B cell (primary cell): Measurements from ENCODE around the gene RTN4. TPM values are rescaled to one million over a fixed set of nuclear protein-coding genes. Genes with fewer than 3 reads are reported as not detected.

Experiments
- ATAC-seq: fragments of 200-7000 bp; cut with Tn5 transposase; one replicate; pipeline ENCODE4 v1.10.0; 2021; ENCODE audit warnings: low read depth, mild to moderate bottlenecking, moderate number of reproducible peaks, moderate library complexity
- CTCF ChIA-PET: fragments of 350-600 bp; sonication (Branson Sonifier 250); formaldehyde crosslinking; loops from one replicate; lab custom pipeline; 2021; ENCODE audit warnings: antibody characterized with exemption, inconsistent platforms; lab: Charles Lee
- POLR2A ChIA-PET: fragments of 350-600 bp; sonication (Branson Sonifier 250); formaldehyde crosslinking; loops from one replicate; lab custom pipeline; 2021; ENCODE audit warnings: antibody characterized with exemption; lab: Charles Lee
- DNase-seq: peaks from one replicate; pipeline ENCODE4 v3.0.0; 2013
- H2AFZ ChIP-seq: 2 replicates; pipeline ENCODE4 v1.6.1; 2012; ENCODE audit warnings: mild to moderate bottlenecking, low read depth, low read length; ENCODE audit not compliant: insufficient read depth, poor library complexity, severe bottlenecking
- H3K27ac ChIP-seq, 2 donors: 1 replicate in 1 of 2; 2 replicates in 1 of 2; pipeline ENCODE4 v1.5.1; 2012 to 2013; ENCODE audit warnings: low read length in 2 of 2, mild to moderate bottlenecking in 2 of 2, moderate library complexity in 1 of 2
- H3K27me3 ChIP-seq, 4 experiments: fragments of 200-600 bp in 1 of 4; sonication (generic) in 1 of 4; replicated peaks in 1 of 4; 1 replicate in 2 of 4; 2 replicates in 2 of 4; pipeline versions ENCODE4 v1.6.1 to v1.7.0; 2013 to 2016; ENCODE audit warnings: low read length in 3 of 4, mild to moderate bottlenecking in 2 of 4, mixed read lengths in 1 of 4, moderate library complexity in 1 of 4; ENCODE audit not compliant: insufficient read depth in 4 of 4, control insufficient read depth in 3 of 4; ENCODE audit errors: control extremely low read depth in 1 of 4
- H3K36me3 ChIP-seq, 2 experiments: replicated peaks in 1 of 2; 1 replicate in 1 of 2; 2 replicates in 1 of 2; pipeline versions ENCODE4 v1.6.1 to v1.7.1; 2013; ENCODE audit warnings: low read length in 1 of 2; ENCODE audit not compliant: insufficient read depth in 2 of 2, control insufficient read depth in 1 of 2; ENCODE audit errors: control extremely low read depth in 1 of 2, extremely low read depth in 1 of 2
- H3K4me1 ChIP-seq, 2 donors: fragments of 200-600 bp in 1 of 2; sonication (generic) in 1 of 2; 1 replicate in 1 of 2; 2 replicates in 1 of 2; pipeline versions ENCODE4 v1.5.1 to v1.6.1; 2013 to 2017; ENCODE audit warnings: low read length in 2 of 2; ENCODE audit not compliant: control insufficient read depth in 2 of 2, insufficient read depth in 2 of 2
- H3K4me2 ChIP-seq: replicated peaks from 2 replicates; pipeline ENCODE3; 2012; ENCODE audit warnings: mild to moderate bottlenecking, low read depth, low read length; ENCODE audit not compliant: poor library complexity, severe bottlenecking
- H3K4me3 ChIP-seq, 5 experiments: fragments of 200-600 bp in 1 of 5; sonication (generic) in 1 of 5; 1 replicate in 3 of 5; 2 replicates in 2 of 5; pipeline versions ENCODE4 v1.5.1 to v1.7.0; 2011 to 2016; ENCODE audit warnings: low read length in 4 of 5, mild to moderate bottlenecking in 4 of 5, low read depth in 2 of 5, control low read depth in 1 of 5, moderate library complexity in 1 of 5; ENCODE audit not compliant: insufficient read depth in 1 of 5; ENCODE audit errors: control extremely low read depth in 1 of 5, extremely low read depth in 1 of 5
- H3K79me2 ChIP-seq: fragments of 200-600 bp; sonication (generic); one replicate; pipeline ENCODE4 v1.6.0; 2016; ENCODE audit warnings: low read length; ENCODE audit not compliant: control insufficient read depth, insufficient read depth
- H3K9ac ChIP-seq: fragments of 200-600 bp; sonication (generic); 2 replicates; pipeline ENCODE4 v1.6.1; 2017; ENCODE audit warnings: mild to moderate bottlenecking, low read length, moderate library complexity
- H3K9me3 ChIP-seq, 3 donors: one replicate each; pipeline versions ENCODE4 v1.6.1 to v1.7.1; 2013; ENCODE audit warnings: low read length in 2 of 3; ENCODE audit not compliant: control insufficient read depth in 2 of 3, insufficient read depth in 1 of 3; ENCODE audit errors: control extremely low read depth in 1 of 3
- H4K20me1 ChIP-seq: 2 replicates; pipeline ENCODE4 v1.6.0; 2012; ENCODE audit warnings: mild to moderate bottlenecking, low read length; ENCODE audit not compliant: insufficient read depth, control insufficient read depth, poor library complexity, severe bottlenecking
- H3K27ac Mint-ChIP-seq: one replicate; pipeline ENCODE4 v1.8.0; 2021; ENCODE audit warnings: mixed read lengths
- H3K27me3 Mint-ChIP-seq: one replicate; pipeline ENCODE4 v1.8.0; 2021; ENCODE audit warnings: mixed read lengths
- H3K4me1 Mint-ChIP-seq: one replicate; pipeline ENCODE4 v1.8.0; 2021; ENCODE audit warnings: mixed read lengths
- H3K4me3 Mint-ChIP-seq: one replicate; pipeline ENCODE4 v1.8.0; 2021; ENCODE audit warnings: mixed read lengths
- H3K9me3 Mint-ChIP-seq: one replicate; pipeline ENCODE4 v1.8.0; 2022; ENCODE audit warnings: mixed read lengths; ENCODE audit not compliant: insufficient read depth
- CTCF ChIP-seq: fragments of 200-600 bp; IDR thresholded peaks from one replicate; pipeline ENCODE4 v1.8.0; 2022; ENCODE audit warnings: antibody characterized with exemption, mild to moderate bottlenecking
- EZH2 ChIP-seq: IDR thresholded peaks from 2 replicates; pipeline ENCODE4 v1.6.1; 2012; ENCODE audit warnings: borderline replicate concordance, low read depth, mild to moderate bottlenecking, moderate library complexity, low read length; ENCODE audit not compliant: insufficient read depth, poor library complexity, severe bottlenecking
- WGBS: methylation state at CpG from one replicate; pipeline ENCODE4 v1.1.5; 2013; ENCODE audit warnings: missing lambda C conversion rate; ENCODE audit not compliant: insufficient coverage; 5-methylcytosine and 5-hydroxymethylcytosine counted together
- intact Hi-C: fragments of 100-400 bp; cut with micrococcal nuclease; formaldehyde crosslinking; loops from one replicate; pipeline ENCODE4 v1.10.0; 2022
- polyA plus RNA-seq: library from polyadenylated mRNA; depleted of rRNA; stranded (reverse); fragments of >200 nt; gene quantifications from 2 replicates; pipeline ENCODE4 v1.2.3, GENCODE V29; 2012
- total RNA-seq, 2 donors: library from RNA; stranded (reverse); fragments of 120-200 nt in 1 of 2; gene quantifications; 1 replicate in 1 of 2; 2 replicates in 1 of 2; pipeline versions ENCODE4 v1.2.3 to v1.2.4, GENCODE V29; 2013 to 2022

Gene RTN4
- total and polyA plus RNA-seq, 2 donors (not counting 1 experiment from before 2014, with no cell fraction given) = 30.8 to 65.9 TPM

GRCh38 chr2:55062754-55063153 is 12.5 kb upstream of the RTN4 start:
- no peaks in the 10 kb centered on the region for H3K36me3 ChIP-seq
- no peak overlapping the region for H3K4me3 Mint-ChIP-seq
- H3K4me1 ChIP-seq = no peaks in the 10 kb centered on the region
- intact Hi-C loops = no loop called here
- POLR2A ChIA-PET = no interaction called here
- H3K27ac ChIP-seq = no peak overlapping the region
- H2AFZ ChIP-seq = no peak overlapping the region
- H3K27ac Mint-ChIP-seq = no peak overlapping the region
- TF ChIP-seq EZH2 (no peak), CTCF (no peak)
- no peaks in the 10 kb centered on the region for H3K27me3 ChIP-seq
- H3K4me1 Mint-ChIP-seq = no peaks in the 10 kb centered on the region
- no peak overlapping the region for H3K4me3 ChIP-seq
- no peaks in the 10 kb centered on the region for H3K27me3 Mint-ChIP-seq
- CTCF ChIA-PET = no interaction called here
- WGBS = no CpG with 5 or more reads among the region's 1 CpG
- no peaks in the 10 kb centered on the region for H3K9me3 Mint-ChIP-seq
- no peak overlapping the region for H3K9ac ChIP-seq
- H3K9me3 ChIP-seq = no peaks in the 10 kb centered on the region
- no peak for ATAC-seq
- H3K79me2 ChIP-seq = no peaks in the 10 kb centered on the region
- no peak overlapping the region for H3K4me2 ChIP-seq
- no peaks in the 10 kb centered on the region for H4K20me1 ChIP-seq
- no peak for DNase-seq

GRCh38 chr2:55061523-55062344 is 11.5 kb upstream of the RTN4 start:
- no peak overlapping the region for H3K27ac Mint-ChIP-seq
- CTCF ChIA-PET = interaction anchor here (0.8 kb wide), 1 partner anchor 13 kb away, joined by 4 read pairs; no protein-coding TSS in a partner anchor
- no peak for ATAC-seq
- WGBS = 96% methylated on average over 25 of the region's 25 CpGs
- no peak for DNase-seq
- no peaks in the 10 kb centered on the region for H3K9me3 Mint-ChIP-seq
- intact Hi-C loops = no loop called here
- H3K9me3 ChIP-seq = no peaks in the 10 kb centered on the region
- no peak overlapping the region for H3K9ac ChIP-seq
- H3K36me3 ChIP-seq = no peaks in the 10 kb centered on the region
- H3K4me3 Mint-ChIP-seq = no peak overlapping the region
- no peak overlapping the region for H3K4me3 ChIP-seq
- no peak overlapping the region for H2AFZ ChIP-seq
- H3K27me3 Mint-ChIP-seq = no peaks in the 10 kb centered on the region
- peaks cover 2% of the 10 kb centered on the region for H3K4me1 Mint-ChIP-seq
- no peaks in the 10 kb centered on the region for H4K20me1 ChIP-seq
- POLR2A ChIA-PET = interaction anchor here (0.6 kb wide), 1 partner anchor 162 kb away, joined by 4 read pairs; no protein-coding TSS in a partner anchor
- TF ChIP-seq CTCF = no peak
- TF ChIP-seq EZH2 = no peak
- H3K4me1 ChIP-seq = peaks cover 0 to under 1% of the 10 kb centered on the region in 2 donors
- H3K27me3 ChIP-seq = no peaks in the 10 kb centered on the region
- no peaks in the 10 kb centered on the region for H3K79me2 ChIP-seq
- H3K27ac ChIP-seq = no peak overlapping the region
- no peak overlapping the region for H3K4me2 ChIP-seq
